RCC 7860 (cell line): Measurements from ENCODE around the gene TMEM18.

Experiments
- DNase-seq: peaks from one replicate; pipeline ENCODE4 v3.0.0-alpha.2; 2015; ENCODE audit warnings: low spot score
- FAIRE-seq: peaks from 2 replicates; lab custom pipeline; 2012; peaks lifted over from hg19 to GRCh38; lab: Jason Lieb, UNC

TMEM18 gene

GRCh38 chr2:653645-654425 is 23.4 kb downstream of the TMEM18 start:
- FAIRE-seq, result no peak
- no peak for DNase-seq

GRCh38 chr2:652881-653480 is 24.2 kb downstream of the TMEM18 start:
- no peak for FAIRE-seq
- DNase-seq, result no peak

GRCh38 chr2:651951-652373 is 25.2 kb downstream of the TMEM18 start:
- FAIRE-seq, result no peak
- DNase-seq, result no peak

GRCh38 chr2:650343-651310 is 26.6 kb downstream of the TMEM18 start:
- no peak for FAIRE-seq
- DNase-seq, result no peak

- no peak for FAIRE-seq
- DNase-seq, result no peak
Measured at GRCh38 chr2:649426-650342, 27.5 kb downstream of the TMEM18 start.

- DNase-seq (no peak), FAIRE-seq (no peak)
Measured at GRCh38 chr2:648476-649424, 28.5 kb downstream of the TMEM18 start.

GRCh38 chr2:647691-648231 is 29.4 kb downstream of the TMEM18 start:
- FAIRE-seq, result no peak
- no peak for DNase-seq

- FAIRE-seq (no peak), DNase-seq (no peak)
Measured at GRCh38 chr2:647003-647560, 30.1 kb downstream of the TMEM18 start.

GRCh38 chr2:644871-645270 is 32.3 kb downstream of the TMEM18 start:
- FAIRE-seq, result no peak
- no peak for DNase-seq

GRCh38 chr2:643761-644160 is 33.4 kb downstream of the TMEM18 start:
- DNase-seq (no peak), FAIRE-seq (no peak)

- FAIRE-seq (no peak), DNase-seq (no peak)
Measured at GRCh38 chr2:643334-643733, 33.9 kb downstream of the TMEM18 start.

GRCh38 chr2:641872-642815 is 35.1 kb downstream of the TMEM18 start:
- FAIRE-seq (no peak), DNase-seq (no peak)

- DNase-seq, result no peak
- FAIRE-seq, result no peak
Measured at GRCh38 chr2:641164-641871, 35.9 kb downstream of the TMEM18 start.

GRCh38 chr2:639703-640102 is 37.5 kb downstream of the TMEM18 start:
- FAIRE-seq, result no peak

GRCh38 chr2:637804-638203 is 39.4 kb downstream of the TMEM18 start:
- no peak for FAIRE-seq

More at GRCh38 chr2:639703-640102, 37.5 kb downstream of the TMEM18 start:
- no peak for DNase-seq

GRCh38 chr2:637406-637776 is 39.8 kb downstream of the TMEM18 start:
- FAIRE-seq, result no peak
- no peak for DNase-seq

More at GRCh38 chr2:637804-638203, 39.4 kb downstream of the TMEM18 start:
- DNase-seq, result no peak
